RWPE1 (cell line): ENCODE measurements around the gene LAMA2.

Experiments used
- CTCF ChIA-PET: fragments of 350-600 bp; sonication (Branson Sonifier 250); formaldehyde crosslinking; extraction: SDS; loops from one replicate; lab custom pipeline; 2021; lab: Yijun Ruan, JAX
- POLR2A ChIA-PET: fragments of 400-600 bp; formaldehyde crosslinking; extraction: SDS; loops from one replicate; lab custom pipeline; 2020; ENCODE audit warnings: antibody characterized with exemption; ENCODE audit not compliant: low non-redundant PET; lab: Yijun Ruan, JAX
- DNase-seq: peaks from one replicate; pipeline ENCODE4 v3.0.0; 2012; ENCODE audit warnings: low spot score
- H3K27ac ChIP-seq: fragments of 450-650 bp; 2 replicates; pipeline ENCODE4 v1.5.1; 2017
- CTCF ChIP-seq: fragments of 450-650 bp; conservative IDR thresholded peaks from 2 replicates; pipeline ENCODE4 v1.5.1; 2017; ENCODE audit warnings: low read depth, mild to moderate bottlenecking

The LAMA2 gene

GRCh38 chr6:129364037-129364436 lies 481.1 kb downstream of the LAMA2 start:
- DNase-seq: no peak
- POLR2A ChIA-PET: no interaction called here
- H3K27ac ChIP-seq: no peak overlapping the region
- CTCF ChIA-PET: interaction anchor here (0.5 kb wide), 1 partner anchor 168 kb away, joined by 3 read pairs; no protein-coding TSS in a partner anchor
- TF ChIP-seq CTCF: no peak

- ChIA-PET CTCF (no interaction called here), POLR2A (no interaction called here)
- DNase-seq: no peak
- no peak for TF ChIP-seq CTCF
- no peak overlapping the region for H3K27ac ChIP-seq
These were observed 481.8 kb downstream of the LAMA2 start for GRCh38 chr6:129364767-129365166.

GRCh38 chr6:129368076-129368475 lies 485.1 kb downstream of the LAMA2 start:
- no peak overlapping the region for H3K27ac ChIP-seq
- ChIA-PET CTCF (no interaction called here), POLR2A (no interaction called here)
- TF ChIP-seq CTCF: no peak
- DNase-seq: no peak

GRCh38 chr6:129368970-129369369 lies 486.0 kb downstream of the LAMA2 start:
- no peak for DNase-seq
- POLR2A ChIA-PET: no interaction called here
- CTCF ChIA-PET: interaction anchor here (1.3 kb wide), 1 partner anchor 47 kb away, joined by 3 read pairs; no protein-coding TSS in a partner anchor
- H3K27ac ChIP-seq: no peak overlapping the region
- no peak for TF ChIP-seq CTCF

- no peak overlapping the region for H3K27ac ChIP-seq
- DNase-seq: no peak
- POLR2A ChIA-PET: no interaction called here
- no peak for TF ChIP-seq CTCF
- CTCF ChIA-PET: interaction anchor here (1.3 to 1.4 kb wide), 2 partner anchors 48 to 1514 kb away, joined by 3 read pairs; no protein-coding TSS in a partner anchor
These were observed 486.8 kb downstream of the LAMA2 start for GRCh38 chr6:129369737-129370136.

- ChIA-PET CTCF (interaction anchor here (0.6 to 1.4 kb wide), 9 partner anchors 21 to 1515 kb away, joined by 3 to 4 read pairs (median 3); no protein-coding TSS in a partner anchor), POLR2A (no interaction called here)
- DNase-seq: peak; percentile 21
- TF ChIP-seq CTCF: peak; percentile 79
- no peak overlapping the region for H3K27ac ChIP-seq
These were observed 487.5 kb downstream of the LAMA2 start for GRCh38 chr6:129370268-129370916.
